ENCODE measurements around the gene PLEKHD1.

PLEKHD1 gene

GRCh38 chr14:69553252-69553651, 68.7 kb downstream of the PLEKHD1 start:
- no peak for DNase-seq

GRCh38 chr14:69554500-69554899, 70.0 kb downstream of the PLEKHD1 start:
- DNase-seq: no peak

- no peak for DNase-seq
Measured at GRCh38 chr14:69558774-69559173, 74.2 kb downstream of the PLEKHD1 start.

- peak; percentile 54 for DNase-seq
Measured at GRCh38 chr14:69559581-69560011, 75.1 kb downstream of the PLEKHD1 start.

GRCh38 chr14:69560826-69561225, 76.3 kb downstream of the PLEKHD1 start:
- no peak for DNase-seq

- DNase-seq: no peak
Measured at GRCh38 chr14:69561893-69562292, 77.4 kb downstream of the PLEKHD1 start.

- DNase-seq: no peak
Measured at GRCh38 chr14:69567563-69567962, 83.0 kb downstream of the PLEKHD1 start.

- no peak for DNase-seq
Measured at GRCh38 chr14:69569859-69570258, 85.3 kb downstream of the PLEKHD1 start.

- DNase-seq: no peak
Measured at GRCh38 chr14:69570836-69571330, 86.4 kb downstream of the PLEKHD1 start.

- DNase-seq: no peak
Measured at GRCh38 chr14:69571449-69572029, 87.0 kb downstream of the PLEKHD1 start.

- peak; percentile 40 for DNase-seq
Measured at GRCh38 chr14:69572030-69572840, 87.7 kb downstream of the PLEKHD1 start.

GRCh38 chr14:69572841-69573135, 88.3 kb downstream of the PLEKHD1 start:
- DNase-seq: no peak

GRCh38 chr14:69573205-69573830, 88.8 kb downstream of the PLEKHD1 start:
- no peak for DNase-seq

GRCh38 chr14:69573831-69574262, 89.3 kb downstream of the PLEKHD1 start:
- DNase-seq: no peak

GRCh38 chr14:69574263-69574953, 89.9 kb downstream of the PLEKHD1 start, which contains the start of gene CCDC177:
Gene CCDC177 (minus strand): TSS chr14:69574871. CDS start chr14:69573622, 1,249 bp downstream.
- peak; percentile 60 for DNase-seq

GRCh38 chr14:69574954-69575295, 90.4 kb downstream of the PLEKHD1 start:
- DNase-seq: no peak

GRCh38 chr14:69579476-69579875, 94.9 kb downstream of the PLEKHD1 start:
- no peak for DNase-seq

- no peak for DNase-seq
Measured at GRCh38 chr14:69580009-69580577, 95.6 kb downstream of the PLEKHD1 start.

Measured in left hindlimb (tissue), 1 donor.